PFSK-1 (cell line): ENCODE measurements around the gene CCIN.

ENCODE experiments used
- FOXP2 ChIP-seq: optimal IDR thresholded peaks from 2 replicates; pipeline ENCODE3; 2011; ENCODE audit warnings: borderline replicate concordance, control low read depth, inconsistent platforms; ENCODE audit not compliant: insufficient read depth; ENCODE audit errors: extremely low read length, extremely low read depth
- POLR2AphosphoS5 ChIP-seq: IDR thresholded peaks from 2 replicates; pipeline ENCODE4 v1.6.1; 2012; ENCODE audit warnings: low read depth, mild to moderate bottlenecking, control low read depth, low read length, moderate library complexity
- SIN3A ChIP-seq: IDR thresholded peaks from 2 replicates; pipeline ENCODE4 v1.6.1; 2012; ENCODE audit warnings: mild to moderate bottlenecking, low read length, moderate library complexity, borderline replicate concordance; ENCODE audit not compliant: insufficient read depth
- TAF1 ChIP-seq: IDR thresholded peaks from 2 replicates; pipeline ENCODE4 v1.6.1; 2012; ENCODE audit warnings: low read length, control low read depth, borderline replicate concordance; ENCODE audit not compliant: insufficient read depth
- TF ChIP-seq, protein P1 (sequence below), 2 experiments: IDR thresholded peaks; 2 replicates each; pipeline versions ENCODE4 v1.6.1 to v1.8.0; 2011 to 2012; ENCODE audit warnings: low read depth in 2 of 2, low read length in 2 of 2, control low read depth in 1 of 2, inconsistent platforms in 1 of 2, mild to moderate bottlenecking in 1 of 2, moderate library complexity in 1 of 2; ENCODE audit not compliant: insufficient read depth in 1 of 2

The CCIN gene

DNA sequence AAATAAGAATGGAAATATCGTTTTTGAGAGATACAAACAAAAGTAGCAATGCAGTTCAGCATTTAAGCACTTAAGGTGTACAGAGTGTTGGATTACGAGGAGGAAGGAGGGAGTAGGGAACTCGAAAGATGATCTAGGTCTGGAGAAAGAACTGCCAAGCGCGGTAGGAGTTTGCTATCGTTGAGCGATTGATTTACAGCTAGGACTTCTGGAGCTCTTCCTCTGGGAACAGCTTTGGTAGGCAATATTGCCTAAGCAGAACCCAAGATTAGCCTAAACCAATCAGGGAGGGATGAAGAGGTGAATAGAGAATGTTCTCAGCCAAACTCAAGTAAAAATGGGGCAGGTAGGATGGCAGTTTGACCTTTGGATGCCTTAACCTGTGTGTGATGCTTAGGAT lies 22.5 kb downstream of the CCIN start:
- TF ChIP-seq POLR2AphosphoS5 (no peak), FOXP2 (no peak), SIN3A (no peak), TAF1 (no peak)
- TF ChIP-seq, protein P1, sequence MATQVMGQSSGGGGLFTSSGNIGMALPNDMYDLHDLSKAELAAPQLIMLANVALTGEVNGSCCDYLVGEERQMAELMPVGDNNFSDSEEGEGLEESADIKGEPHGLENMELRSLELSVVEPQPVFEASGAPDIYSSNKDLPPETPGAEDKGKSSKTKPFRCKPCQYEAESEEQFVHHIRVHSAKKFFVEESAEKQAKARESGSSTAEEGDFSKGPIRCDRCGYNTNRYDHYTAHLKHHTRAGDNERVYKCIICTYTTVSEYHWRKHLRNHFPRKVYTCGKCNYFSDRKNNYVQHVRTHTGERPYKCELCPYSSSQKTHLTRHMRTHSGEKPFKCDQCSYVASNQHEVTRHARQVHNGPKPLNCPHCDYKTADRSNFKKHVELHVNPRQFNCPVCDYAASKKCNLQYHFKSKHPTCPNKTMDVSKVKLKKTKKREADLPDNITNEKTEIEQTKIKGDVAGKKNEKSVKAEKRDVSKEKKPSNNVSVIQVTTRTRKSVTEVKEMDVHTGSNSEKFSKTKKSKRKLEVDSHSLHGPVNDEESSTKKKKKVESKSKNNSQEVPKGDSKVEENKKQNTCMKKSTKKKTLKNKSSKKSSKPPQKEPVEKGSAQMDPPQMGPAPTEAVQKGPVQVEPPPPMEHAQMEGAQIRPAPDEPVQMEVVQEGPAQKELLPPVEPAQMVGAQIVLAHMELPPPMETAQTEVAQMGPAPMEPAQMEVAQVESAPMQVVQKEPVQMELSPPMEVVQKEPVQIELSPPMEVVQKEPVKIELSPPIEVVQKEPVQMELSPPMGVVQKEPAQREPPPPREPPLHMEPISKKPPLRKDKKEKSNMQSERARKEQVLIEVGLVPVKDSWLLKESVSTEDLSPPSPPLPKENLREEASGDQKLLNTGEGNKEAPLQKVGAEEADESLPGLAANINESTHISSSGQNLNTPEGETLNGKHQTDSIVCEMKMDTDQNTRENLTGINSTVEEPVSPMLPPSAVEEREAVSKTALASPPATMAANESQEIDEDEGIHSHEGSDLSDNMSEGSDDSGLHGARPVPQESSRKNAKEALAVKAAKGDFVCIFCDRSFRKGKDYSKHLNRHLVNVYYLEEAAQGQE (IDR thresholded peaks at IDR 0.05; ENCODE audit: insufficient read depth in 1 of 2, low read depth in 2 of 2, low read length in 2 of 2): no peak

GRCh38 chr9:36192196-36192595 lies 23.0 kb downstream of the CCIN start:
- TF ChIP-seq FOXP2: no peak
- no peak for TF ChIP-seq POLR2AphosphoS5
- no peak for TF ChIP-seq TAF1
- TF ChIP-seq SIN3A: no peak
- TF ChIP-seq, protein P1 (IDR thresholded peaks at IDR 0.05; ENCODE audit: insufficient read depth in 1 of 2, low read depth in 2 of 2, low read length in 2 of 2): no peak

GRCh38 chr9:36193023-36193422 lies 23.8 kb downstream of the CCIN start:
- TF ChIP-seq POLR2AphosphoS5: no peak
- TF ChIP-seq SIN3A: no peak

GRCh38 chr9:36194326-36195000 lies 25.3 kb downstream of the CCIN start:
- TF ChIP-seq, protein P1 (IDR thresholded peaks at IDR 0.05; ENCODE audit: insufficient read depth in 1 of 2, low read depth in 2 of 2, low read length in 2 of 2): no peak

- TF ChIP-seq SIN3A: no peak
- TF ChIP-seq, protein P1 (IDR thresholded peaks at IDR 0.05; ENCODE audit: insufficient read depth in 1 of 2, low read depth in 2 of 2, low read length in 2 of 2): no peak
- TF ChIP-seq TAF1: no peak
- no peak for TF ChIP-seq FOXP2
- TF ChIP-seq POLR2AphosphoS5: no peak
These were observed 35.8 kb downstream of the CCIN start for GRCh38 chr9:36204906-36205547.
